ENCODE results near the gene LILRB1.

DNA sequence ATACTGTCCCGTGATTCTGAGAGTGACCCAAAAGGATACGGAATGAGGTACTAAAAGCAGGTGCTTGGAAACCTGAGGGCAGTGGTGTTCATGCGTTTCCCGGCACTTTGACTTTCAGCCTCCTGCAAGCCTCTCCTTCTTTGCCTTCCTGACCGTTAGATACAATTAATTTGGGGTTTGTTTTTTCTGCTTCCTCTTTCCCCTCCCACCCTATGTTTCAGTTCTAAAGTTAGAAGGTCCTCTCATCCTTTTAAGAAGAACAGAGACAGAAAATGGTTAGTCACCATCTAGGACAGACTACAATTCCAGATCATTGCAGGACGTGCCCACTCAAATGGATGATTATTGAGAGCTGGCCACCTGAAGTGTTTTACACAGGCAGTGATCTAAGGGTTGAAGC lies 30.7 kb downstream of the LILRB1 start:
- TF ChIP-seq, protein P1, sequence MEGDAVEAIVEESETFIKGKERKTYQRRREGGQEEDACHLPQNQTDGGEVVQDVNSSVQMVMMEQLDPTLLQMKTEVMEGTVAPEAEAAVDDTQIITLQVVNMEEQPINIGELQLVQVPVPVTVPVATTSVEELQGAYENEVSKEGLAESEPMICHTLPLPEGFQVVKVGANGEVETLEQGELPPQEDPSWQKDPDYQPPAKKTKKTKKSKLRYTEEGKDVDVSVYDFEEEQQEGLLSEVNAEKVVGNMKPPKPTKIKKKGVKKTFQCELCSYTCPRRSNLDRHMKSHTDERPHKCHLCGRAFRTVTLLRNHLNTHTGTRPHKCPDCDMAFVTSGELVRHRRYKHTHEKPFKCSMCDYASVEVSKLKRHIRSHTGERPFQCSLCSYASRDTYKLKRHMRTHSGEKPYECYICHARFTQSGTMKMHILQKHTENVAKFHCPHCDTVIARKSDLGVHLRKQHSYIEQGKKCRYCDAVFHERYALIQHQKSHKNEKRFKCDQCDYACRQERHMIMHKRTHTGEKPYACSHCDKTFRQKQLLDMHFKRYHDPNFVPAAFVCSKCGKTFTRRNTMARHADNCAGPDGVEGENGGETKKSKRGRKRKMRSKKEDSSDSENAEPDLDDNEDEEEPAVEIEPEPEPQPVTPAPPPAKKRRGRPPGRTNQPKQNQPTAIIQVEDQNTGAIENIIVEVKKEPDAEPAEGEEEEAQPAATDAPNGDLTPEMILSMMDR (IDR thresholded peaks at IDR 0.05), result no peak
- TF ChIP-seq POLR2A (IDR thresholded peaks at IDR 0.05), result no peak

Measured in uterus (tissue), 2 donors.